Measurements from ENCODE around the gene SCAND1.
"Not testable (repeated sequence)": the region's sequence is repeated elsewhere in the genome, so short reads cannot be mapped to it uniquely, and the experiment has no call there.

Gene SCAND1

GRCh38 chr20:35968930-35969329, 14.6 kb upstream of the SCAND1 start:
- Histone ChIP-seq H3K27ac (ENCODE audit: low read depth, low read length) (no peak overlapping the region), H3F3A (ENCODE audit: insufficient read depth) (no peaks in the 10 kb centered on the region), H3K9me3 (ENCODE audit: insufficient read depth, low read length) (no peaks in the 10 kb centered on the region), H3K9ac (ENCODE audit: low read length) (no peak overlapping the region), H3K36me3 (ENCODE audit: low read length) (no peaks in the 10 kb centered on the region), H2AFZ (ENCODE audit: low read depth, low read length, severe bottlenecking) (no peak overlapping the region), H3K4me3 (ENCODE audit: insufficient read depth, low read length, poor library complexity, severe bottlenecking) (no peak overlapping the region), H3K9me2 (replicated peaks; ENCODE audit: insufficient read depth, low read length) (no peaks in the 10 kb centered on the region), H3K27me3 (ENCODE audit: low read length) (no peaks in the 10 kb centered on the region), H4K20me1 (ENCODE audit: low read depth, low read length) (no peaks in the 10 kb centered on the region), H3K79me2 (ENCODE audit: insufficient read depth, low read length) (no peaks in the 10 kb centered on the region), H3K4me2 (ENCODE audit: low read depth, low read length, poor library complexity, severe bottlenecking) (no peak overlapping the region)
- TF ChIP-seq CTCF (IDR thresholded peaks at IDR 0.05; ENCODE audit: insufficient read depth, low read length, poor library complexity, severe bottlenecking), result no peak
- TF ChIP-seq EZH2phosphoT487 (conservative IDR thresholded peaks at IDR 0.05; ENCODE audit: low read length), result no peak

- Histone ChIP-seq H2AFZ (ENCODE audit: low read depth, low read length, severe bottlenecking) (no peak within 1 kb of the TSS), H3K79me2 (ENCODE audit: insufficient read depth, low read length) (no peaks in the 10 kb centered on the region), H3K36me3 (ENCODE audit: low read length) (no peaks in the 10 kb centered on the region), H3K27ac (ENCODE audit: low read depth, low read length) (no peak within 1 kb of the TSS), H3K4me2 (ENCODE audit: low read depth, low read length, poor library complexity, severe bottlenecking) (no peak within 1 kb of the TSS), H3K9me2 (replicated peaks; ENCODE audit: insufficient read depth, low read length) (no peaks in the 10 kb centered on the region), H4K20me1 (ENCODE audit: low read depth, low read length) (no peaks in the 10 kb centered on the region), H3K9me3 (ENCODE audit: insufficient read depth, low read length) (no peaks in the 10 kb centered on the region), H3K27me3 (ENCODE audit: low read length) (no peaks in the 10 kb centered on the region), H3K9ac (ENCODE audit: low read length) (no peak within 1 kb of the TSS), H3K4me3 (ENCODE audit: insufficient read depth, low read length, poor library complexity, severe bottlenecking) (no peak within 1 kb of the TSS), H3F3A (ENCODE audit: insufficient read depth) (no peaks in the 10 kb centered on the region)
- TF ChIP-seq CTCF (IDR thresholded peaks at IDR 0.05; ENCODE audit: insufficient read depth, low read length, poor library complexity, severe bottlenecking) (no peak), EZH2phosphoT487 (conservative IDR thresholded peaks at IDR 0.05; ENCODE audit: low read length) (no peak)
Measured at GRCh38 chr20:35967979-35968640, 13.8 kb upstream of the SCAND1 start, which contains the start of gene CNBD2. CNBD2 (plus strand) TSS chr20:35968590; CDS start chr20:35968763, 173 bp downstream.

GRCh38 chr20:35963878-35964277, 9.6 kb upstream of the SCAND1 start:
- Histone ChIP-seq H3K27ac (ENCODE audit: low read depth, low read length) (no peak overlapping the region), H3F3A (ENCODE audit: insufficient read depth) (no peaks in the 10 kb centered on the region), H3K4me3 (ENCODE audit: insufficient read depth, low read length, poor library complexity, severe bottlenecking) (no peak overlapping the region), H3K9me3 (ENCODE audit: insufficient read depth, low read length) (0 out of 2 replicates have a peak, but pooled peaks cover 4% of the 10 kb centered on the region), H3K36me3 (ENCODE audit: low read length) (no peaks in the 10 kb centered on the region), H4K20me1 (ENCODE audit: low read depth, low read length) (no peaks in the 10 kb centered on the region), H2AFZ (ENCODE audit: low read depth, low read length, severe bottlenecking) (no peak overlapping the region), H3K9me2 (replicated peaks; ENCODE audit: insufficient read depth, low read length) (no peaks in the 10 kb centered on the region), H3K4me2 (ENCODE audit: low read depth, low read length, poor library complexity, severe bottlenecking) (no peak overlapping the region), H3K9ac (ENCODE audit: low read length) (no peak overlapping the region), H3K79me2 (ENCODE audit: insufficient read depth, low read length) (no peaks in the 10 kb centered on the region), H3K27me3 (ENCODE audit: low read length) (no peaks in the 10 kb centered on the region)
- TF ChIP-seq EZH2phosphoT487 (conservative IDR thresholded peaks at IDR 0.05; ENCODE audit: low read length) (no peak), CTCF (IDR thresholded peaks at IDR 0.05; ENCODE audit: insufficient read depth, low read length, poor library complexity, severe bottlenecking) (no peak)

GRCh38 chr20:35959291-35959690, 5.0 kb upstream of the SCAND1 start:
- H3K9ac ChIP-seq (ENCODE audit: low read length); H3F3A ChIP-seq (ENCODE audit: insufficient read depth); H3K79me2 ChIP-seq (ENCODE audit: insufficient read depth, low read length); H4K20me1 ChIP-seq (ENCODE audit: low read depth, low read length); H2AFZ ChIP-seq (ENCODE audit: low read depth, low read length, severe bottlenecking); H3K4me3 ChIP-seq (ENCODE audit: insufficient read depth, low read length, poor library complexity, severe bottlenecking); H3K27me3 ChIP-seq (ENCODE audit: low read length); H3K36me3 ChIP-seq (ENCODE audit: low read length); H3K9me2 ChIP-seq (replicated peaks; ENCODE audit: insufficient read depth, low read length); H3K4me2 ChIP-seq (ENCODE audit: low read depth, low read length, poor library complexity, severe bottlenecking); H3K9me3 ChIP-seq (ENCODE audit: insufficient read depth, low read length); H3K27ac ChIP-seq (ENCODE audit: low read depth, low read length): not testable (repeated sequence)
